ENCODE data around the gene PTTG2.
"Not testable (repeated sequence)": the region's sequence is repeated elsewhere in the genome, so short reads cannot be mapped to it uniquely, and the experiment has no call there.

The PTTG2 gene

DNA sequence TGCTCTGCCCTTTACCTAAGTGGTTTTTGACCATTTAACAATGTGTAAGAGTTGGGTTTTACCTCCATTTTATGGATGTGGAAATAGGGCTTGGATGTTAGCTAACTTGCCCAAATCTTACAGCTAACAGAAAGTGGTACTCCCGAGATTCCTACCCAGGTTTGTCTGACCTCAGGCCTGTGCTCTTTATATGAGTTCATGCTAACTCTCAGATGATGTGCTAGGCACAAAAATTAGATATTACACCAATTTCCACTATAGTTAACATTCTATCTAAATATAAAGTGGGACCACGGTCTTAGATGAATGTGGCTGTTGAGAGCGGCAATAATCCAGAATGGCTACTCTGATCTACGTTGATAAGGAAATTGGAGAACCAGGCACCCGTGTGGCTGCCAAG lies at the start of gene PTTG2:
TSS of gene PTTG2 (plus strand) at position 301 of the 400 bp plus-strand sequence. CDS start at position 338, 37 bp downstream.
- DNase-seq (ENCODE audit: low read depth in 3 of 3), result no peak

DNA sequence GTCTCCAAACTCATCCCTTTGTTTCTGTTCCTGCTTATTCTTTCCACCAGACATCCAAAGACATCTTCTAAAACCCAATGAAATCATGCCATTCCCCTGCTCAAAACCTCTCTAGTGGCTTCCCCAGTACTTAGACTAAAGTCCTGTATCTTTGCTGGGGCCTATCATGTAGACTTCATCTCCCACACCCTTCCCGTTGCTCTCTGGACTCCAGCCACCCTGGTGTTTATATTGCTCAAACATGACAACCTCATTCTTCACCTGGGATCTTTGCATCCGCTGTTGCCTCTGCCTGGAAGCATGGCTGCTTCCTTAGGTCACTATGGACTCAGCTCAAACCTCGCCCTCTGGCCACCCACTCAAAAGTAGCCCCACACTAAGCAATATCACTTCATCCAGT lies 45.7 kb upstream of the PTTG2 start:
- DNase-seq (ENCODE audit: low read depth in 3 of 3), result no peak

DNA sequence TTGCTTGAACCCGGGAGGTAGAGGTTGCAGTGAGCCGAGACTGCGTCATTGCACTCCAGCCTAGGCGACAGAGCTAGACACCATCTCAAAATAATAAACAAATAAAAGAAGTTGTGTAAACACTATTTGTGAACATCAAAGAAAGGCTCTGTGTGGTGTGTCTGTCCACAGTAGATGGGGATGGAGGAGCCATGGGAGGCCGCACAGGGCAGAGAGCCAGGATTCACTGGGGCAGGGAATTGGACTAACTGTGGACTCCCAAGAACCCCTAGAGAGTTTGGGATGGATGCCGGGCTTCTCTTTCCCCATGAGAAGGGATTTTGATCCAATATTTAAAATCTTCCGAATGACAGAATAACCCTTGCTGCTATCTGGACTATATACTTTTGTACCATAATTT lies 42.8 kb upstream of the PTTG2 start:
- no peak for DNase-seq (ENCODE audit: low read depth in 3 of 3)

GRCh38 chr4:37918653-37919052 lies 41.5 kb upstream of the PTTG2 start:
- DNase-seq (ENCODE audit: low read depth in 3 of 3), result no peak

DNA sequence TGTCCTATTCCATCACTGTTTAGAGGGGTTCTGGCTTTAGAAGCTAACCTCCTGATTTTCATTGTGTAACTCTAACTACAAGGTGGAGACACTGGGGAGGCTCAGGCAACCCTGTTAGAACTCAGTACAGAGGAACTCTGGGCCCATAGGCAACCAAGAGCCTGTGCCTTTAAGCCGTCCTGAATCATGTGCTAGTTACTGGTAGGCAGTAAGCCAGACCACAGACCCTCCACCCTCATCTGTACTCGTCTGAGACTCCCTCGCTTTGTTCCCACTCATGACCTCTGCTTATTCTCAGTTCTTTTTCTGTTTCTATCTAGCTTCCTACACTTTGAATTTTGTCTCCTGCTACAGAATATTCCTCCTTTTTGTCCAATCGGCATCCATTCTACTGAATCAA lies 37.9 kb upstream of the PTTG2 start:
- no peak for DNase-seq (ENCODE audit: low read depth in 3 of 3)

GRCh38 chr4:37923089-37923488 lies 37.1 kb upstream of the PTTG2 start:
- DNase-seq (ENCODE audit: low read depth in 3 of 3), result not testable (repeated sequence)

DNA sequence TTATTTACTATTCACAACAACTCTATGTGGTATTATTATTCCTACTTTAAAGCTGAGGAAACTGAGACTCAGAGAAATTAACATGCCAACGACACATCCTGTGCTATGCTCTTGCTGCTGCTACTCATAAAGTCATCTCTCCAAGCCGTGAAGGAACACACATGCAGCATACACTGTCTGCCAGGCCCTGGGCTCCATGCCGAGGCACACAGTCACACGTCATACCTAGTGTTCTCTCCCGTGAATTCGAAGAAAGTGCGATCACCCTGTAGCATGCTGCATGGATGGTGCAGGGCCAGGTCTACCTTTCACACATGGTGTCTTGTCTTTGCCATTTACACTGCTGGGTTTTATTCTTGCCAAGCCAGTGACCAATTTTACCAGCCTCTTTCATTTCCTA lies 35.3 kb upstream of the PTTG2 start:
- no peak for DNase-seq (ENCODE audit: low read depth in 3 of 3)

GRCh38 chr4:37927434-37927833 lies 32.8 kb upstream of the PTTG2 start:
- no peak for DNase-seq (ENCODE audit: low read depth in 3 of 3)

- no peak for DNase-seq (ENCODE audit: low read depth in 3 of 3)
Measured at GRCh38 chr4:37928426-37929416, 31.5 kb upstream of the PTTG2 start.

DNA sequence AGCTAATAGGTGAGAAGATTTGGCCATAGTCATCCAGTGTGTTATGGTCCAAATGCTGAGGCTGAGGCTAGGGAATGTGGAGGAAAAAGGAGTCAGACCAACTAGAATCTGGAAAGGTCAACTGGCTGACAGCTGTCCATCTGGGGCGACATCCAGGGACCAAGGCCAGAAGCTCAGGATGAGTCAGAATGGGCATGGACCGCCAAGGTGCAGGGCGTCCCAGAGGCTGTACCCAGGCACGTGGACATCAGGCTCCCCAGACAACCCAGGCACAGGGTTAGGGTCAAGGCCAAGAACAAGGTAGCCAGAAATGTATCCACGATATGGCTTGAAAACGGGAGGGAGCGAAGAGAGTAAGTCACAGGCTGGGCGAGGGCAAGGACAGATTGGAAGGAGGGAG lies 26.1 kb upstream of the PTTG2 start:
- no peak for DNase-seq (ENCODE audit: low read depth in 3 of 3)

GRCh38 chr4:37934609-37935008 lies 25.6 kb upstream of the PTTG2 start:
- DNase-seq (ENCODE audit: low read depth in 3 of 3), result no peak

GRCh38 chr4:37935026-37935425 lies 25.2 kb upstream of the PTTG2 start:
- DNase-seq (ENCODE audit: low read depth in 3 of 3), result no peak

- DNase-seq (ENCODE audit: low read depth in 3 of 3), result no peak
Measured at GRCh38 chr4:37936889-37937498, 23.2 kb upstream of the PTTG2 start.

DNA sequence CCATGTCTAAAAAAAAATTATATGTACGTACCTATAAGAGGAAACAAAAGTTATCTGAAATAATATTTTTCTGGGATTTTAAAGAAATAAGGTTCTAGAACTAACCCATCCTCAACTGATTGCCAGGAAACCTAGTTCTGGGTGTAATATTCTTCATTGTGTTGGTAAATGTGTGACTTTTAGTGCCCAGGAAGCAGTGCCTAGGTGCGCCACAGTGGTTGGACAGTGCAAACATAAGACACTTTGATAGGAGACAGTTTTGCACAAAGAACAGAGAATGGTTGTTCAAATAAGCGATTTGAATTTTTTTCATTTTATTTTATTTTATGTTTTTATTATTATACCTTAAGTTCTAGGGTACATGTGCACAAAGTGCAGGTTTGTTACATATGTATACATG lies 22.0 kb upstream of the PTTG2 start:
- no peak for DNase-seq (ENCODE audit: low read depth in 3 of 3)

DNA sequence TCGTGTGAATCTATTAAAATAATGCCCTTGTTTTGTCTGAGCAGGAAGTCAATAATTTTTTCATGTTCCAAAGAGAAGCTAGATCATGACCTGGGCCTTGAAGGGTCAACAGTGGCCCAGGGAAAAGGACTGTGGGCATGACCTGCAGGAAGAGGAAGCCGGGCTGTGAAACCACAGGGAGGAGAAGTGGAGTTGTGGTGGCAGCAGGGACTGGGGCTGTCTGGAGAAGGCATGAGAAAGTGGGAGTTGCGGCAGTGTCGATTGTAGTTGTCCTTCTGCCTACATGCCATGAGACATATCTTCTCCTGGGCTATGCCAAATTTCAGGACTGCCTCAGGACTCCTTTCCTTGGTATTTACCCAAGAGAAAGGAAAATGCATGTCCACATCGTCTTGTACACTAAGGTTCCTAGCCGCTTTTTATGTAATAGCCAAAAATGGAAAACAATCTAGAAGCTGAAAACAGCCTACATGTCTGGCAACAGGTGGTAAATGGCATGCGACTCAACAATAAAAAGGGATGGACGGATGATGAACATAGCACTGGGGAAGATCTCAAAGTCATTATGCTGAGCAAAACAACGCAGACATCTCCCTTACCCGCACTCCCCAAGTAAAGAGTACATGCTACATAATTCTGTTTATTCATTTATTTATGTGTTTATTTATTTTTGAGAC lies 13.6 kb upstream of the PTTG2 start:
- no peak for DNase-seq (ENCODE audit: low read depth in 3 of 3)

GRCh38 chr4:37948542-37948941 lies 11.7 kb upstream of the PTTG2 start:
- no peak for DNase-seq (ENCODE audit: low read depth in 3 of 3)

DNA sequence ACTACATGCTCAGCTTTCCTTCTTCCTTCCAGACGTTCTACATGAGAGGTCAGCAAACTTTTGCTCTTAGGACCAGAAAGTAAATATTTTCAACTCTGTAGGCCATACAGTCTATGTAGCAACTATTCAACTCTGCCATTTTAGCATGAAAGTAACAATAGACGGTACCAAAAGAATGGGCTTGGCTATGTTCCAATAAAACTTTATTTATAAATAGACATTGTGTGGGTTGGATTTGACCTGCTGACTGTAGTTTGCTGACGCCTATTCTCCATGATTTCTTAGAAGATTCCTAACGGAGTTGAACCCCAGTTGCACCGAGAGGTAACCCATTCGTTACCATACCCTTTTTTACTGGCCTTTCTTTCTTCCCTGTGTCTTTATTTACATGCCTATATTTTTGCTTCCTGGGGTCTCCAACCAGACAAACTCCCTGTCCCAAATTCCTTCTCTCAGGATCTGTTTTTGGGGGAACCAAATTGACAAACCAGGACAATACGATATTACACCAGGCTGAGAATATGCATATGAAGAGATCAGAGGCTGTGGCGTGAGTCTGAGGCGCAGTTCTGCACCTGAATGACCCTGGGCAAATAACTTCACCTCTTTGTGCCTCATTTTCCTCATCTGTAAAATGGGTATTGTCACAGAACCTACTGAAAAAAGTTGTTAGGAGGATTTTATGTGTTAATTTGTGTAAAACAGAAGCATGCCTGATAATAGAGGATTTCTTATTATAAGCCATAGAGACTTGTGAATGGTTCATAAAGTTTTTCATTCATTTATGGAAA lies 10.4 kb upstream of the PTTG2 start:
- no peak for DNase-seq (ENCODE audit: low read depth in 3 of 3)

DNA sequence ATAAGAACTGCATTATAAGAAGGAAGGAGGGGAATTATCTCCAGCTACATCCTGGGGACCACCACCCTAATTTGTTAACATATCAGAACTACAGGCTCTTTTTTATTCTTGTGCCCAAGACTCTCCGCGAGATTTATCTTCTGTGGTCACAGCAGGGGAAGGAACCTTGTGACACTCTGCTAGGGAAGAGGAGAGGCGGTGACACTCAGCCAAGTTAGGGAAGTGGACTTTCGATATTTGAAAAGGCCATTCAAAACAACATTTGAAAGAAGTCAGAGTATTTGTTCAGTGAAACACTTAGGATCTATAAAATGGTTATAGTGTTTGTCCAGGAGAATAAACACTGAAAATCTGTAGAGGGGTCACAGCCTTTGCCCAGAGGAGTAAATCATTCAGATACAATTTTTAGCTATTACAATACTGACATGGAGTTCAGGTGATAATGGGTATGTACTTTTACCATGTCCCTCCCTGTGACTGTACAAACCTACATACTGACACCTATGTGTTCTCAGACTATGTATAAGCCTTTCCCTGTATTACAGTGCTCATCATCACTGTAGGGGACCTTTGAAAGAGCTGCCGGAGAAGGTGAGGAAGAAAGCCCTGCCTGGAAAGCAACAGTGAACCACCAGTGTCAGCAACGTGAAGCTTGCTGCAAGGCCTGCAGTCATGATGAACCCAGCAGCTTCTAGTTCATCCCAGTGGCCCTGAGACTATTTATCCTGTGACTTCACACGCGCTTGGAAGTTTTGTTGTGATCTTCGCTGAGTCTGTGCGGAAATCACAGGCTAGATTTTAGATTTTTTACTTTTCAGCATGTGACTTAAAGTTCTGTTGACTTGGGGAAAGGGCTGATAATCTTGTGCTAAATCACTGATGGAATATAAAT lies 8.5 kb upstream of the PTTG2 start:
- DNase-seq (ENCODE audit: low read depth in 3 of 3), result no peak

DNA sequence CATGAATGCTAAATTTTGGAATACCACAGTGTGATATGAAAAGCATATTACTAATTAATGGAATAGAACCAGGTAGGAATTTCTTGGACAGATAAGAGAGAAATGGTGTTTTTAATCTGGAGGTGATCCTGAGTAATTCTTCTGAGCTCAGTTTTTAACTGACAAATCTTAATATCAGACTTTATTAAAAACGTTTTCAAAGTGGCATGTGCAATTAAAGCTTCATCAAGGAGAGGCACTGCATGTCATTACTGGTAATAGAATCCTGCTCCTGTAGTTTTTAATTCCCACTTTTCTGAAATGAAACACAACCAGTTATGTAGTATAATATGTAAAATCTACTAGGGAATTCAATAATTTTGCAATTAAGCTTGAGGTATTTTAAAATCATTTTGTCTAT lies 7.0 kb upstream of the PTTG2 start:
- no peak for DNase-seq (ENCODE audit: low read depth in 3 of 3)

DNA sequence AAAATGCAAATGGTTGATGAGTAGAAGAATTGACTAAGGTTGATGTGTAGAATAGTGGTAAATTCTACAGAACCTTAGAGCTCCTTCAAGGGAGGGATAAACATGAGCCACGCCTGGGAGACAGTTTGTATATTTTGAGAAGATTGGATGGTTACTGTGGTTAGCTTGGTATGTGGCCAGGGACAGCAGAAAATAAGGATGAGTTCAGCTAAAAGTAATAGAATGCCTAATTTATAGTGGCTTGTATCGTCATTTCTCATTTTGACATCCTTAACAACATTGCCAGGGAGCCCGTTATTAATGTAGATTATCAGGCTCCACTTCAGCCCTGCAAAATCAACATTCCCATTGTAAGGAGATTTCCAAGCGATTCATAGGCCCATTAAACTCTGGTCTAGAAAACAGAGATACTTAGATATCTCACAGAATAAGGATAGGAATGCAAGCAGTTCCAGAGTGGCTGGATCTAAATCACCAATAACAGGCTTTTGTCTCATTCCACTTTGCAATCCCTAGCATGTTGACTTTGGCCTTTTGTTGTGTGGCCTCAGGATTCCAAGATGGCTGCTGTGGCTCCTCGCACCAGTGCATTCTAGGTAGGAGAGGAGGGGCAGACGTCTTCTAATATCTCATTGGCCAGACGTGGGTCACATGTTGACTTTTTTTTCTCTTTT lies 6.4 kb upstream of the PTTG2 start:
- DNase-seq (ENCODE audit: low read depth in 3 of 3), result no peak
